PC-9 (cell line): Measurements from ENCODE around the gene CLDN5. TPM values are rescaled to one million over a fixed set of nuclear protein-coding genes. Genes with fewer than 3 reads are reported as not detected.
"Not testable (repeated sequence)": the region's sequence is repeated elsewhere in the genome, so short reads cannot be mapped to it uniquely, and the experiment has no call there.

Source experiments
- BruUV-seq: library from RNA; stranded (reverse); fragments of 400-500 nt; replicated peaks from 2 replicates; lab custom pipeline; 2021; lab: Mats Ljungman, UMichigan
- CTCF ChIA-PET: fragments of 300-600 bp; sonication (Branson Sonifier 250); formaldehyde crosslinking; loops from one replicate; lab custom pipeline; 2022; ENCODE audit warnings: antibody characterized with exemption; lab: Charles Lee
- POLR2A ChIA-PET: fragments of 300-600 bp; sonication (Branson Sonifier 250); formaldehyde crosslinking; loops from one replicate; lab custom pipeline; 2022; ENCODE audit warnings: antibody characterized with exemption; ENCODE audit not compliant: unreplicated experiment; lab: Charles Lee
- DNase-seq, 2 experiments: peaks; one replicate each; pipeline versions ENCODE4 v3.0.0 to v3.0.0-alpha.2; 2015 to 2022; ENCODE audit warnings: mixed read lengths in 1 of 2
- H2AFZ ChIP-seq: fragments of 200-600 bp; sonication (generic); 2 replicates; pipeline ENCODE4 v1.8.1; 2017; ENCODE audit warnings: antibody characterized with exemption
- H3F3A ChIP-seq: fragments of 200-600 bp; sonication (generic); 2 replicates; pipeline ENCODE4 v1.8.1; 2017; ENCODE audit warnings: antibody characterized with exemption, mild to moderate bottlenecking, low read depth; ENCODE audit not compliant: insufficient read depth
- H3K27ac ChIP-seq: fragments of 200-600 bp; sonication (generic); 2 replicates; pipeline ENCODE4 v1.6.1; 2016; ENCODE audit warnings: mixed run types
- H3K27me3 ChIP-seq: fragments of 200-600 bp; sonication (generic); 2 replicates; pipeline ENCODE4 v1.6.1; 2016; ENCODE audit warnings: low read depth, mixed run types; ENCODE audit not compliant: insufficient read depth
- H3K36me3 ChIP-seq: fragments of 200-600 bp; sonication (generic); 2 replicates; pipeline ENCODE4 v1.6.1; 2016; ENCODE audit warnings: low read depth, mixed run types
- H3K4me1 ChIP-seq: fragments of 200-600 bp; sonication (generic); replicated peaks from 2 replicates; pipeline ENCODE4 v1.6.1; 2016; ENCODE audit warnings: mixed run types; ENCODE audit not compliant: insufficient read depth
- H3K4me2 ChIP-seq: fragments of 200-600 bp; sonication (generic); 2 replicates; pipeline ENCODE4 v1.6.1; 2017; ENCODE audit warnings: mixed run types
- H3K4me3 ChIP-seq: fragments of 200-600 bp; sonication (generic); 2 replicates; pipeline ENCODE4 v1.6.1; 2016; ENCODE audit warnings: mixed run types
- H3K79me2 ChIP-seq: fragments of 200-600 bp; sonication (generic); 2 replicates; pipeline ENCODE4 v1.6.1; 2017; ENCODE audit warnings: low read depth, mixed run types
- H3K9me2 ChIP-seq: fragments of 200-600 bp; sonication (generic); 2 replicates; pipeline ENCODE4 v1.8.1; 2017; ENCODE audit warnings: mild to moderate bottlenecking; ENCODE audit not compliant: insufficient read depth
- H3K9me3 ChIP-seq: fragments of 200-600 bp; sonication (generic); 2 replicates; pipeline ENCODE4 v1.8.1; 2016; ENCODE audit warnings: low read depth; ENCODE audit not compliant: insufficient read depth
- H4K20me1 ChIP-seq: fragments of 200-600 bp; sonication (generic); 2 replicates; pipeline ENCODE4 v1.8.1; 2017; ENCODE audit not compliant: insufficient read depth
- CTCF ChIP-seq: fragments of 200-600 bp; sonication (generic); conservative IDR thresholded peaks from 2 replicates; pipeline ENCODE4 v1.6.1; 2017; ENCODE audit warnings: mixed run types, antibody characterized with exemption, mild to moderate bottlenecking, moderate library complexity
- EZH2 ChIP-seq: fragments of 200-600 bp; sonication (generic); IDR thresholded peaks from 2 replicates; pipeline ENCODE4 v1.8.0; 2017; ENCODE audit warnings: antibody characterized with exemption, low read depth
- intact Hi-C: fragments of 100-400 bp; cut with micrococcal nuclease; formaldehyde crosslinking; loops from one replicate; pipeline ENCODE4 v1.10.0; 2022; ENCODE audit not compliant: unreplicated experiment
- total RNA-seq: library from RNA; stranded (reverse); gene quantifications from 2 replicates; pipeline ENCODE4 v1.2.3, GENCODE V29; 2021

CLDN5 gene
- total RNA-seq, 1 experiment from 2014 or later, result not detected

- no peak overlapping the region for H3K27ac ChIP-seq
Measured at GRCh38 chr22:19533049-19533626, 8.9 kb upstream of the CLDN5 start.

GRCh38 chr22:19531327-19531726 is 7.1 kb upstream of the CLDN5 start:
- intact Hi-C loops, POLR2A ChIA-PET, H3F3A ChIP-seq, DNase-seq, H4K20me1 ChIP-seq, H3K27me3 ChIP-seq, H2AFZ ChIP-seq, H3K4me3 ChIP-seq, H3K4me2 ChIP-seq, H3K4me1 ChIP-seq, H3K9me2 ChIP-seq, H3K79me2 ChIP-seq, H3K27ac ChIP-seq, H3K36me3 ChIP-seq, BruUV-seq, H3K9me3 ChIP-seq, CTCF ChIA-PET: not testable (repeated sequence)

More at GRCh38 chr22:19533049-19533626, 8.9 kb upstream of the CLDN5 start:
- ChIA-PET CTCF (no interaction called here), POLR2A (no interaction called here)
- no peak overlapping the region for H3K4me2 ChIP-seq
- no peak overlapping the region for H2AFZ ChIP-seq
- H3K9me2 ChIP-seq, result no peaks in the 10 kb centered on the region
- no peak for DNase-seq
- no peaks in the 10 kb centered on the region for H3K4me1 ChIP-seq
- H3K27me3 ChIP-seq, result no peaks in the 10 kb centered on the region
- TF ChIP-seq EZH2, result no peak
- no peak for TF ChIP-seq CTCF
- H3K36me3 ChIP-seq, result no peaks in the 10 kb centered on the region
- intact Hi-C loops, result no loop called here
- no peaks in the 10 kb centered on the region for H3K79me2 ChIP-seq
- no peak overlapping the region for H3K4me3 ChIP-seq
- H4K20me1 ChIP-seq, result no peaks in the 10 kb centered on the region
- H3K9me3 ChIP-seq, result no peaks in the 10 kb centered on the region
- no peaks in the 10 kb centered on the region for H3F3A ChIP-seq
- BruUV-seq, result no TSS peak

- CTCF ChIA-PET, result no interaction called here
- POLR2A ChIA-PET, result no interaction called here
- no peak for DNase-seq
- H3K4me2 ChIP-seq, result no peak overlapping the region
- H3K9me3 ChIP-seq, result no peaks in the 10 kb centered on the region
- no peaks in the 10 kb centered on the region for H3K4me1 ChIP-seq
- H3K36me3 ChIP-seq, result no peaks in the 10 kb centered on the region
- no peak overlapping the region for H2AFZ ChIP-seq
- H3K79me2 ChIP-seq, result no peaks in the 10 kb centered on the region
- no peaks in the 10 kb centered on the region for H3K27me3 ChIP-seq
- H3K4me3 ChIP-seq, result no peak overlapping the region
- H4K20me1 ChIP-seq, result no peaks in the 10 kb centered on the region
- BruUV-seq, result no TSS peak
- intact Hi-C loops, result no loop called here
- no peak for TF ChIP-seq EZH2
- no peak for TF ChIP-seq CTCF
- no peak overlapping the region for H3K27ac ChIP-seq
- no peaks in the 10 kb centered on the region for H3K9me2 ChIP-seq
- no peaks in the 10 kb centered on the region for H3F3A ChIP-seq
Measured at GRCh38 chr22:19530751-19531150, 6.5 kb upstream of the CLDN5 start.

GRCh38 chr22:19529811-19530210 is 5.6 kb upstream of the CLDN5 start:
- Histone ChIP-seq H3F3A (no peaks in the 10 kb centered on the region), H3K4me3 (no peak overlapping the region), H4K20me1 (no peaks in the 10 kb centered on the region), H3K9me2 (no peaks in the 10 kb centered on the region), H2AFZ (no peak overlapping the region), H3K4me1 (no peaks in the 10 kb centered on the region), H3K4me2 (no peak overlapping the region), H3K36me3 (no peaks in the 10 kb centered on the region), H3K9me3 (no peaks in the 10 kb centered on the region), H3K27ac (no peak overlapping the region), H3K79me2 (no peaks in the 10 kb centered on the region), H3K27me3 (no peaks in the 10 kb centered on the region)
- no TSS peak for BruUV-seq
- CTCF ChIA-PET, result no interaction called here
- POLR2A ChIA-PET, result no interaction called here
- TF ChIP-seq CTCF (no peak), EZH2 (no peak)
- DNase-seq, result no peak
- intact Hi-C loops, result no loop called here
